Left lung (tissue), 10 donors: Measurements from ENCODE around the gene NFATC4. TPM values are rescaled to one million over a fixed set of nuclear protein-coding genes. Genes with fewer than 3 reads are reported as not detected.
A peak's percentile ranks its signal among the peaks of the same experiment; 100 is the strongest.

Experiments
- ATAC-seq: fragments of 200-7000 bp; cut with Tn5 transposase; one replicate; pipeline ENCODE4 v1.9.1; 2020; ENCODE audit warnings: moderate library complexity
- DNase-seq, 4 donors: peaks; one replicate each; pipeline ENCODE4 v3.0.0-alpha.2; 2013 to 2020
- H3K27ac ChIP-seq, 2 donors: fragments of 200-600 bp; sonication (generic) in 1 of 2; one replicate each; pipeline versions ENCODE4 v1.5.0 to v1.8.0; 2020 to 2021
- H3K27me3 ChIP-seq, 2 donors: fragments of 200-600 bp; sonication (generic) in 1 of 2; one replicate each; pipeline versions ENCODE4 v1.5.0 to v1.8.0; 2020 to 2021
- H3K36me3 ChIP-seq, 2 donors: fragments of 200-600 bp; sonication (generic) in 1 of 2; one replicate each; pipeline versions ENCODE4 v1.5.0 to v1.8.0; 2020 to 2021
- H3K4me1 ChIP-seq, 2 donors: fragments of 200-600 bp; one replicate each; pipeline ENCODE4 v1.8.0; 2021
- H3K4me3 ChIP-seq, 2 donors: fragments of 200-600 bp; sonication (generic) in 1 of 2; one replicate each; pipeline versions ENCODE4 v1.5.0 to v1.8.0; 2020 to 2021; ENCODE audit warnings: mild to moderate bottlenecking in 1 of 2
- H3K9me3 ChIP-seq, 2 donors: fragments of 200-600 bp; sonication (generic) in 1 of 2; one replicate each; pipeline versions ENCODE4 v1.5.0 to v1.8.0; 2020 to 2021
- CTCF ChIP-seq, 2 donors: fragments of 200-600 bp; sonication (generic) in 1 of 2; IDR thresholded peaks; one replicate each; pipeline versions ENCODE4 v1.5.0 to v1.8.0; 2021; ENCODE audit warnings: antibody characterized with exemption in 2 of 2
- intact Hi-C, 2 donors: fragments of 100-400 bp; cut with DNase I; formaldehyde crosslinking; loops; one replicate each; pipeline versions ENCODE4 v1.11.2 to v1.14.2; 2022
- polyA plus RNA-seq, 6 donors: library from polyadenylated mRNA; unstranded; fragments of 120-200 nt; gene quantifications; one replicate each; pipeline ENCODE4 v1.2.1, GENCODE V29; 2013; ENCODE audit not compliant: insufficient read length in 6 of 6
- total RNA-seq, 2 donors: library from RNA; stranded (reverse); fragmentation: NEBNext Ultra II Directional; extraction: Animal tissue kit (Norgen Biotek cat#: 25700); gene quantifications; one replicate each; pipeline ENCODE4 v1.2.1, GENCODE V29; 2021
- donor health status: DM: no; HTN: yes; CAD: no.
- donor health status: DM: no; HTN: no; CAD: no.

The NFATC4 gene
- total and polyA plus RNA-seq, 8 donors = 39.4 to 102 (median 81.1) TPM

GRCh38 chr14:24343795-24344660, 24.0 kb upstream of the NFATC4 start:
- no peaks in the 10 kb centered on the region for H3K36me3 ChIP-seq
- no peaks in the 10 kb centered on the region for H3K9me3 ChIP-seq
- intact Hi-C loops = no loop called here
- no peaks in the 10 kb centered on the region for H3K27me3 ChIP-seq
- DNase-seq = no peak
- H3K4me3 ChIP-seq = no peak overlapping the region
- no peak for ATAC-seq
- no peak overlapping the region for H3K27ac ChIP-seq
- H3K4me1 ChIP-seq = peaks cover under 1 to 8% of the 10 kb centered on the region in 2 donors
- TF ChIP-seq CTCF (IDR thresholded peaks at IDR 0.05) = no peak

GRCh38 chr14:24347134-24347533, 20.9 kb upstream of the NFATC4 start:
- H3K4me3 ChIP-seq = no peak overlapping the region
- H3K27me3 ChIP-seq = no peaks in the 10 kb centered on the region
- TF ChIP-seq CTCF (IDR thresholded peaks at IDR 0.05) = no peak
- H3K4me1 ChIP-seq = peaks cover 0 to 6% of the 10 kb centered on the region in 2 donors
- intact Hi-C loops = no loop called here
- no peak for DNase-seq
- H3K36me3 ChIP-seq = no peaks in the 10 kb centered on the region
- ATAC-seq = no peak
- no peak overlapping the region for H3K27ac ChIP-seq
- H3K9me3 ChIP-seq = no peaks in the 10 kb centered on the region

- Histone ChIP-seq H3K27ac (no peak overlapping the region), H3K4me3 (no peak overlapping the region), H3K9me3 (no peaks in the 10 kb centered on the region), H3K36me3 (no peaks in the 10 kb centered on the region), H3K4me1 (peaks cover 0 to 8% of the 10 kb centered on the region in 2 donors), H3K27me3 (no peaks in the 10 kb centered on the region)
- intact Hi-C loops = no loop called here
- TF ChIP-seq CTCF (IDR thresholded peaks at IDR 0.05) = no peak
- ATAC-seq (no peak), DNase-seq (no peak)
Measured at GRCh38 chr14:24348186-24348585, 19.8 kb upstream of the NFATC4 start.

GRCh38 chr14:24349742-24350141, 18.2 kb upstream of the NFATC4 start:
- no peak for DNase-seq
- Histone ChIP-seq H3K4me1 (peaks cover 4 to 19% of the 10 kb centered on the region in 2 donors), H3K27ac (no peak overlapping the region), H3K9me3 (no peaks in the 10 kb centered on the region), H3K4me3 (no peak overlapping the region), H3K27me3 (no peaks in the 10 kb centered on the region), H3K36me3 (no peaks in the 10 kb centered on the region)
- TF ChIP-seq CTCF (IDR thresholded peaks at IDR 0.05) = no peak
- ATAC-seq = no peak
- intact Hi-C loops = no loop called here

- peak overlapping the region in 1 of 2 donors; percentile 51 for H3K27ac ChIP-seq
- DNase-seq = no peak
- no peaks in the 10 kb centered on the region for H3K9me3 ChIP-seq
- H3K4me1 ChIP-seq = peaks cover 4 to 24% of the 10 kb centered on the region in 2 donors
- peak; percentile 75 for ATAC-seq
- H3K36me3 ChIP-seq = no peaks in the 10 kb centered on the region
- H3K27me3 ChIP-seq = no peaks in the 10 kb centered on the region
- intact Hi-C loops = no loop called here
- TF ChIP-seq CTCF (IDR thresholded peaks at IDR 0.05) = no peak
- no peak overlapping the region for H3K4me3 ChIP-seq
Measured at GRCh38 chr14:24351517-24351916, 16.5 kb upstream of the NFATC4 start.
